ENCODE measurements around the gene ADGRV1. TPM values are rescaled to one million over a fixed set of nuclear protein-coding genes. Genes with fewer than 3 reads are reported as not detected.

Gene ADGRV1
- total and polyA plus RNA-seq, 2 donors (not counting 3 experiments of a cell fraction or from before 2014, with no cell fraction given): 0.11 to 0.55 TPM

GRCh38 chr5:91140657-91141056 lies 582.1 kb downstream of the ADGRV1 start:
- FAIRE-seq: no peak
- TF ChIP-seq CTCF (IDR thresholded peaks at IDR 0.05; ENCODE audit: extremely low read depth in 1 of 2, insufficient read depth in 1 of 2, low read depth in 1 of 2, low read length in 2 of 2): no peak
- no peak for TF ChIP-seq MYC (IDR thresholded peaks at IDR 0.05; ENCODE audit: low read depth, low read length)
- TF ChIP-seq POLR2AphosphoS5 (IDR thresholded peaks at IDR 0.05; ENCODE audit: insufficient read depth, low read depth, low read length): no peak
- no peak for TF ChIP-seq FOS (IDR thresholded peaks at IDR 0.05; ENCODE audit: borderline replicate concordance, insufficient read depth, low read length)
- TF ChIP-seq MAX (IDR thresholded peaks at IDR 0.05; ENCODE audit: insufficient read depth, insufficient read length): no peak
- no peak for TF ChIP-seq JUN (IDR thresholded peaks at IDR 0.05; ENCODE audit: borderline replicate concordance, insufficient read depth, insufficient read length, low read depth)
- no peak for TF ChIP-seq EZH2 (IDR thresholded peaks at IDR 0.05; ENCODE audit: borderline replicate concordance, low read depth, low read length, severe bottlenecking)
- TF ChIP-seq POLR2A (IDR thresholded peaks at IDR 0.05; ENCODE audit: low read depth, low read length): no peak
- no peak for TF ChIP-seq GATA2 (IDR thresholded peaks at IDR 0.05; ENCODE audit: insufficient read depth, insufficient read length, low read depth, low read length)
- no TSS peak for BruUV-seq (replicated peaks)
- Histone ChIP-seq H3K4me3 (replicated peaks in 1 of 3; ENCODE audit: insufficient read depth in 1 of 3, low read depth in 1 of 3, low read length in 3 of 3) (no peak overlapping the region), H3K79me2 (ENCODE audit: control insufficient read depth, insufficient read depth, low read length) (no peaks in the 10 kb centered on the region), H3K36me3 (ENCODE audit: control insufficient read depth in 2 of 2, extremely low read depth in 1 of 2, insufficient read depth in 2 of 2, low read length in 2 of 2) (no peaks in the 10 kb centered on the region), H3K4me2 (ENCODE audit: insufficient read depth, low read length) (no peak overlapping the region), H4K20me1 (replicated peaks; ENCODE audit: control insufficient read depth, extremely low read depth, insufficient read depth, low read length) (no peaks in the 10 kb centered on the region), H3K9ac (replicated peaks; ENCODE audit: extremely low read depth, insufficient read depth, low read length) (no peak overlapping the region), H3K27me3 (ENCODE audit: control insufficient read depth in 2 of 2, insufficient read depth in 2 of 2, low read length in 2 of 2) (no peaks in the 10 kb centered on the region), H3K27ac (ENCODE audit: insufficient read depth, low read depth, low read length) (no peak overlapping the region), H3K9me3 (replicated peaks; ENCODE audit: control insufficient read depth, insufficient read depth, low read length) (no peaks in the 10 kb centered on the region), H2AFZ (ENCODE audit: low read depth, low read length) (no peak overlapping the region), H3K4me1 (ENCODE audit: control insufficient read depth, extremely low read depth, insufficient read depth, low read length) (peaks cover 10% of the 10 kb centered on the region), H3K9me1 (replicated peaks; ENCODE audit: control insufficient read depth, extremely low read depth, insufficient read depth, low read length) (no peaks in the 10 kb centered on the region)
- intact Hi-C loops (cut with micrococcal nuclease) (no loop called here), dilution Hi-C loops (cut with MboI; ENCODE audit: extremely low pct_ligation_motif_present, low sequenced_read_pairs) (no loop called here)
- CTCF ChIA-PET: no interaction called here
- DNase-seq (ENCODE audit: low read depth, low spot score): no peak
- POLR2A ChIA-PET: no interaction called here
